Liver (tissue), 3 donors: Measurements from ENCODE around the gene STX16.

ENCODE experiments used
- CTCF ChIP-seq: fragments of 150-350 bp; IDR thresholded peaks from 2 replicates; pipeline ENCODE4 v1.5.1; 2017; ENCODE audit warnings: improper control_type of control experiment, low read depth, low read length; ENCODE audit not compliant: missing input control
- EGR1 ChIP-seq, 2 donors: IDR thresholded peaks; 2 replicates each; pipeline ENCODE4 v1.6.1; 2016 to 2018; ENCODE audit warnings: antibody characterized with exemption in 2 of 2, low read depth in 2 of 2
- HNF4A ChIP-seq, 2 donors: conservative IDR thresholded peaks; 2 replicates each; pipeline ENCODE4 v1.6.1; 2016; ENCODE audit warnings: antibody characterized with exemption in 2 of 2, mild to moderate bottlenecking in 2 of 2
- RXRA ChIP-seq, 2 donors: IDR thresholded peaks; 2 replicates each; pipeline ENCODE4 v1.6.1; 2017 to 2018; ENCODE audit warnings: antibody characterized with exemption in 2 of 2, mild to moderate bottlenecking in 1 of 2
- SP1 ChIP-seq: IDR thresholded peaks from 2 replicates; pipeline ENCODE4 v1.6.1; 2018; ENCODE audit warnings: antibody characterized with exemption, mild to moderate bottlenecking
- TAF1 ChIP-seq: conservative IDR thresholded peaks from 2 replicates; pipeline ENCODE4 v1.6.1; 2016; ENCODE audit warnings: antibody characterized with exemption, mild to moderate bottlenecking
- TF ChIP-seq, protein P1 (sequence below): IDR thresholded peaks from 2 replicates; pipeline ENCODE4 v1.6.1; 2016; ENCODE audit warnings: antibody characterized with exemption
- donor health status: healthy.
- donor health status: healthy.

GRCh38 chr20:58696411-58696961 lies 45.4 kb downstream of the STX16 start:
- TF ChIP-seq CTCF: no peak
- no peak for TF ChIP-seq TAF1
- TF ChIP-seq, protein P1, sequence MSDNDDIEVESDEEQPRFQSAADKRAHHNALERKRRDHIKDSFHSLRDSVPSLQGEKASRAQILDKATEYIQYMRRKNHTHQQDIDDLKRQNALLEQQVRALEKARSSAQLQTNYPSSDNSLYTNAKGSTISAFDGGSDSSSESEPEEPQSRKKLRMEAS: no peak
- no peak for TF ChIP-seq EGR1 (IDR thresholded peaks at IDR 0.05; ENCODE audit: low read depth in 2 of 2)
- TF ChIP-seq HNF4A (conservative IDR thresholded peaks at IDR 0.05): no peak
- no peak for TF ChIP-seq RXRA (IDR thresholded peaks at IDR 0.05)
- TF ChIP-seq SP1: no peak
